22Rv1 (cell line): ENCODE measurements around the gene SPOCK1.

Source experiments
- H3K27ac ChIP-seq: fragments of 450-650 bp; 2 replicates; pipeline ENCODE4 v1.5.1; 2017
- CTCF ChIP-seq: fragments of 450-650 bp; IDR thresholded peaks from 2 replicates; pipeline ENCODE4 v1.5.1; 2017; ENCODE audit warnings: mild to moderate bottlenecking
- ZFX ChIP-seq: fragments of 450-650 bp; IDR thresholded peaks from 2 replicates; pipeline ENCODE4 v1.6.1; 2017; ENCODE audit warnings: antibody characterized with exemption, borderline replicate concordance

Gene SPOCK1

GRCh38 chr5:137461391-137462264 is 37.5 kb downstream of the SPOCK1 start:
- TF ChIP-seq ZFX (no peak), CTCF (no peak)

GRCh38 chr5:137454671-137455070 is 44.5 kb downstream of the SPOCK1 start:
- H3K27ac ChIP-seq = no peak overlapping the region
- TF ChIP-seq ZFX (no peak), CTCF (no peak)

More at GRCh38 chr5:137461391-137462264, 37.5 kb downstream of the SPOCK1 start:
- no peak overlapping the region for H3K27ac ChIP-seq

GRCh38 chr5:137453483-137454080 is 45.5 kb downstream of the SPOCK1 start:
- TF ChIP-seq ZFX = no peak
- TF ChIP-seq CTCF = no peak
- no peak overlapping the region for H3K27ac ChIP-seq

- TF ChIP-seq CTCF (no peak), ZFX (no peak)
- no peak overlapping the region for H3K27ac ChIP-seq
Measured at GRCh38 chr5:137450759-137451158, 48.4 kb downstream of the SPOCK1 start.

- no peak for TF ChIP-seq ZFX
- H3K27ac ChIP-seq = no peak overlapping the region
Measured at GRCh38 chr5:137448868-137449267, 50.3 kb downstream of the SPOCK1 start.

- TF ChIP-seq ZFX (no peak), CTCF (no peak)
- no peak overlapping the region for H3K27ac ChIP-seq
Measured at GRCh38 chr5:137446615-137447014, 52.5 kb downstream of the SPOCK1 start.

GRCh38 chr5:137446151-137446550 is 53.0 kb downstream of the SPOCK1 start:
- H3K27ac ChIP-seq = no peak overlapping the region
- TF ChIP-seq ZFX = no peak
- TF ChIP-seq CTCF = no peak
